GM18526 (cell line): ENCODE results near the gene SDR9C7.

Experiments used
- POLR2A ChIP-seq: IDR thresholded peaks from 3 replicates; pipeline ENCODE4 v1.6.1; 2011; ENCODE audit not compliant: insufficient read length; ENCODE audit errors: extremely low read depth

SDR9C7 gene

DNA sequence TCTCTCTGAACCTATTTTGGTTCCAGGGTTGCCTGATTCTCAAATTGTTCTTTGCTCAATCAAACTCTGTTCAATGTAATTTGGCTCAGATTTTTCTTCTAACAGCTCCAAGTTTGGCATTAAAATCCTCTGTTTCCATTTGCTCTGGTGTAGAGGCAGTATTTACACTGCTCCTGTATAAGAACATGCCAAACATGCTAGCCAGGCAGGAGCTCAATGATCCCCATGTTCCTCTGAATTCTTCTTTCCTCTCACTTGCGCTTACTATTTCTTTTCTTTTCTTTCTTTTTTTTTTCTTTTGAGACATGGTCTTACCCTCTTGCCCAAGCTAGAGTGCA is 17.2 kb downstream of the SDR9C7 start:
- no peak for TF ChIP-seq POLR2A

DNA sequence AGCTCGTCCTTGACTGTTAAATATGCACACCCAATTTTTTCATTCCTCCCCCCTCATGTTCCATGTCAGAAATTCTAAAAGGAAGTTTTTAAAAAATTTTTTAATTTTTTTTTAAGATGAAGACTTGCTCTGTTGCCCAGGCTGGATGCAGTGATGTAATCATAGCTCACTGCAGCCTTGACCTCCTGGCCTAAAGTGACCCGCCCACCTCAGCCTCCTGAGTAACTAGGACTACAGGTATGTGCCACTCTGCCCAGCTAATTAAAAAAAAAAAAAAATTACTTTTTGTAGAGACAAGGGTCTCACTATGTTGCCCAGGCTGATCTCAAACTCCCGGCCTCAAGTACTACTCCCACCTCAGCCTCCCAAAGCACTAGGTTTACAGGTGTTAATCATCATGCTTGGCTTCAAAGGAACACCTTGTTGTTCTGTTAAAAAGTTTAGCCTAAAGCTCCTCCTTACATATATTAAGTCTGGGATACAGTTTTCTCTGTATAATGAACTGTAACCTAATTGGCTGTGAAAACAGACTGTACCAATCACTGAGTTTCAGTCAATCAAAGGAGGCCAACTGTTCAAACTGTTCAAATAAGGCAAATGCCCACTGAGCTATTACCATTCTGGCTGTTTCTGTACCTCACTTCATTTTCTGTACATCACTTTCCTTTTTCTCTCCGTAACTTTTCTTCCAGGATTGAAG is 17.8 kb downstream of the SDR9C7 start:
- TF ChIP-seq POLR2A = no peak

GRCh38 chr12:56914724-56915123 is 19.5 kb downstream of the SDR9C7 start:
- no peak for TF ChIP-seq POLR2A

DNA sequence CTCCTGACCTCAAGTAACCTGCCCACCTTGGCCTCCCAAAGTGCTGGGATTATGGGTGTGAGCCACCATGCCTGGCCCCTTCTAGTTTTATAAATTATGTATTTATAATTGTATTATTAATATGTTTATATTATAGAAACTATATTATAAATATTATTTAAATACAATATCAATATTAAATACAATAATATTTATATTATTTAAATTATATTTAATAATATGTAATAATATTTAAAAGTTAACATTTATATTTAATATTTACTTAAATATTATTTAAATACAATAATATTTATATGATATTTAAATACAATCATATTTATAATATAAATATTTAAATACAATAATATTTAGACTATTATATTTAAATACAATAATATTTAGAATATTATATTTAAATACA is 20.0 kb downstream of the SDR9C7 start:
- TF ChIP-seq POLR2A = no peak

GRCh38 chr12:56908136-56908535 is 26.1 kb downstream of the SDR9C7 start:
- TF ChIP-seq POLR2A = no peak

DNA sequence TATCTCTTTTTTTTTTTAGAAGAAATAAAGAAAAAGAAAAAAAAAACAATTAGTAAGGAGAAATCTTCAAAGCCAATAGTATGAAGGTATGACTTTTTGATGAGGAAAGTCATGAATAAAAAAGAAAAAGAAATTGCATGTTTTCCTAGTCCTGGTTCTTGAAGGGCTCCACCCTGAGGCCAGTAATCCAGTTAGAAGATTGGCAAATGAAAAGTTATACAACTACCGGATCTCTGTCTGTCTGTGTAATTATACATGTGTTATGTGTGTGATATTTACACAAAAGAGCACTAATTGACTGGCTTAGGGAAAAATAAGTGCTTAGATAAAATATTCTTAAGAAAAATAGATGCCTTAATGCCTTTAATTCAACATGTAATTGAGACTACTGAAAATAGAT is 28.4 kb downstream of the SDR9C7 start:
- TF ChIP-seq POLR2A = no peak

DNA sequence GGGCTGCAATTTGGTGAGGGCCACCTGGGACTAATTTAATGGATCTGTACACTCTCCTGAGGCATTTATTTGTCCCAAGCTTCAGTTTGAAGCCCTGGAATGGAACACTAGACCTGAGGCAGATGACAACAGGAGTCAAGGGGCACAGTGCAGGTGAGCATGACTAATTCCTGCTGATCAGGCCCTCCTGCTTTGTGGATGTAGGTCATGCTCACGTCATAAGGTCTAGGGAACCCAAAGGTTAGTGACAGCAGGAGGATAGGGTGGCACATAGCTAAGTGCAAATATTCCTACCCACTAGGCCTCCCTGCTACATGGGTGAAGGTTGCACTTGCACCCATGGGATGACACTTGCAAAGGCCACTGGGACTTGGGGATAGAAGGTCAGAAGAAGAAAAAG is 30.8 kb downstream of the SDR9C7 start:
- no peak for TF ChIP-seq POLR2A

DNA sequence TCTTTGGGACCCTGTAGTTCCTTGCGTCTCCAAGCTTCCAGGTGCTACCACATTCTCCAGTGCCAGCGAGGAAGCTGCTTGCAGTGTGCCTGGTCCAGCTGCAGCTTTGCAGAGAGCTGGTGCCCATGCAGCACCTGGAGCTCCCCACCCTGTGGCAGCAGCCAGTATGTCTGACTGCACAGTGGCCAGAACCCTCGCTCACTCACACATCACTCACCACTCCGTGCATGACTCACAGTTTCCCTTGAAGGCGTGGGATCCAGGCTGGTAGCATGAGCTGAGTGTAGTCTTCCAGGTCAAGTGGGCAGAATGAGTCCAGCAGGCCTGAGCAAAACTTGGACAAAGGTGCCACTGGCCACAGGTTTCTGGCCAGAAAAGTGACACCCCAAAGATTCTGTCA is 33.6 kb downstream of the SDR9C7 start:
- TF ChIP-seq POLR2A = no peak

DNA sequence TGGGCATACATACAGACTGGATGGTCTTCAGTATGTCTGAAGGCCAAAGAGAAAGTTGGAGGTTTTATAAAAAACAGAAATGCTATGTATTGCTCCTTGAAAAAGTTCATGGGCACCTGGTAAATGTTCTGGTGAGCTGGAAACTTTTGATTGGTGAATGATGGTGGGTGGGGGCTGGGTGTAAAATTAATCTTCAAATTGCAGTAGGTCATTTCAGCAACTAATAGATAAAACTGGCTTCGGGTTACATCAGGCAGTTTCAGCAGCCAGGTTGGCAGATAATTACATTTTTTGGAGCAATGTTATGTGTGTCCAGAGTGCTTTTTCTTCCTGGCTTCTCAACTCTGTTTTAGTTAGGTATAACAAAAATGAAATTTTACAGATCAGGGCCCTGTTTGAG is 35.3 kb downstream of the SDR9C7 start:
- TF ChIP-seq POLR2A = no peak

GRCh38 chr12:56897844-56898361 is 36.3 kb downstream of the SDR9C7 start:
- TF ChIP-seq POLR2A = no peak

DNA sequence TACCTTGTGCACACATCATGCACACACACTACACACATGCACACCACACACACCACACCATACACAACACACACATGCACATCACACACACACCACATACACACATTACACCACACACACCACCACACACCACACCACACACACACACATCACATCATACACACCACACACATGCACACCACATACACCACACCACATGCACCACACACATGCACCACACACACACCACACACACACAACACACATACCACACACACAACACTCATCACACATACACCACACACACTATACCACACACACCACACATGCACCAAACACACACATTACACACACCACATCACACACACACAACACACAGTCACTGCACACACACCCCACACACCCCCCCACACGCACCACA is 38.1 kb downstream of the SDR9C7 start:
- TF ChIP-seq POLR2A = no peak

- TF ChIP-seq POLR2A = no peak
Observed at GRCh38 chr12:56894698-56895368, 39.4 kb downstream of the SDR9C7 start.

GRCh38 chr12:56886319-56886718 is 47.9 kb downstream of the SDR9C7 start:
- no peak for TF ChIP-seq POLR2A

- no peak for TF ChIP-seq POLR2A
Observed at GRCh38 chr12:56885316-56885715, 48.9 kb downstream of the SDR9C7 start.

DNA sequence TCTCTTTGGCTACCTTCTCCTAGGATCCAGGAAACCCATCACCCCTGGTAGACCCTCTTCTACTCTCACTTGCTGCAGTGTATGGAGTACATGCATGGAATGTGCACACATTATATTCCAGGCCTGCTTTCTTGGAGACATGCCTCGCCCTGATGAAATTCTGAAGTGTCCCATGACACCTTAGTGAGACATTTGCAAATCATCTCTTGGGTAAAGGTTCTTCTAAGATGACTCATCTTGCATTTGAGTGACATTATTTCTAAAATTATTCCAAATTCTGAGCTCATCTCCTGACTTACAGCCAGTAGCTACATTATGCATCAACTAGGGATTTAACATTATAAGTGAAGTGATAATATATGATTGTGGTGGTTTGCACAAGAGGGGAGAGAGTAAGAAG is 49.8 kb downstream of the SDR9C7 start:
- TF ChIP-seq POLR2A = no peak

DNA sequence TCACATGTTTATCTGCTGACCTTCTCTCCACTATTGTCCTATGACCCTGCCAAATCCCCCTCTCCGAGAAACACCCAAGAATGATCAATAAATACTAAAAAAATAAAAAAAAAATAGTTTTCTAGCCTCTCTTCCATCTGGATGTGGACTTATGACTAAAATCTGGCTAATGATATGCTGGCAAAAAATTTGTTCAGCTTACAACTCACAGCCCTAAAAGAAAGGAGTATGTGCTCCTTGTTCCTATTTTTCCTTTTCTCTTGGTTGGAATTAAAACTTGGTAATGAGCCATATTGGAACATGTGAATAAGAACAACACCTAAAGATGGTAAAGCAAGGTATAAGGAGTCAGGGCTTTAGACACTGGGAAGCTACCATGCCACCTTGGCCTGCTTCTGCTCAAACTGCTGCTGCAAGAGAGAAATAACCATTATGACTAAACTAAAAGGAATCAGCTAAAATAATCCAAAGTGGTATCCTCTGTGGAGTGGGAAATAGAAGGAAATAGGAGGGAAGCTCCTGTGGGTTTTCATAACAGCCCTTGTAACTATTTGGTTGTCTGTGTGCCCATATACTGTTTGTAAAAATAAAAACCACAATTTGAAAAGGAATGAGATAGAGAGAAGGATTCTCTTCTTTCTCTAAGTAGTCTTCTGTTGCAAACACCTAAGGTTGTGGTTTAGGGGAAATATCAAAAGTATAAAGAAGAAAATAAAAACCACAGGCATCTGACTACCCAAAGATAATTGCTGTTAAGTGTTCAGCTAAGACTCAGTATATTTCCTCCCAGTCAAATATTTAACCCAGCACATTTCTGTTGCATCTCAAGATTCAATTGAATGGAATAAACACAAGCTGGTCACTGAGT is 53.8 kb downstream of the SDR9C7 start:
- no peak for TF ChIP-seq POLR2A
